ENCODE results near the gene SLC8A1.

Gene SLC8A1

GRCh38 chr2:40098786-40099470 is 353.0 kb downstream of the SLC8A1 start:
- no peak overlapping the region for H3K27ac ChIP-seq
- CTCF ChIA-PET: no interaction called here
- POLR2A ChIA-PET (ENCODE audit: low non-redundant PET): no interaction called here
- no peak for TF ChIP-seq CTCF (conservative IDR thresholded peaks at IDR 0.05; ENCODE audit: low read depth)
- no peak for DNase-seq (ENCODE audit: low spot score)

DNA sequence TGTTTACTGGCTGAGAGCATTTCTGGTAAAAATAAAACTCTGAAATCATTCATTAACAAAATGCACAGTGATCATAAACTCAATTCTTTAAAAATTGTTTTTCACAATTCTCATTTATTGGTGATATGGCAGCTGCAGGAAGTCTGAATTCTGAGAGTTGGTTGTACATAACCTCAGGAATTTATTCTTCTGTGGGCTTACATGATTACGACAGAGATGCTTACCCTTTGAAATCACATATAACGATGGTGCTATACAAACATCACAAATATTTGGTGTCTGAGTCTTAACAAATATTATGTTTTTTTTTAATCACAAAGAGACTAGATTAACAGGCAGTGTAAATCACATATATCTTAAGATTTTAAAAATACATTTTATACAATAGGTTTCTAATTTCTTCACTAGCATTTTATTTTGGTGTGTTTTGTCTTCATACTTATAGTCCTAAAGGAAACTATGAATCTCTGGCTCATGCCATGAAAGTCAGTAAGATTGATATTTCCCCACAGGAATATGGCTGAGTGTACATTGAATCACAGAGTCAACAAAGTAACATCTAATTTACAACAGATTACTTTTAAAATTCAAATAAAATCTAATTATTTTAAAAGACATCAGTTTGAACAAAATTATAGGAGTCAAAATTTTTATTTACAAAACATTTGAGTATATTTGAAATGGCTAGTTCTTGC is 354.1 kb downstream of the SLC8A1 start:
- H3K27ac ChIP-seq: no peak overlapping the region
- POLR2A ChIA-PET (ENCODE audit: low non-redundant PET): no interaction called here
- DNase-seq (ENCODE audit: low spot score): no peak
- TF ChIP-seq CTCF (conservative IDR thresholded peaks at IDR 0.05; ENCODE audit: low read depth): no peak
- CTCF ChIA-PET: no interaction called here

- ChIA-PET CTCF (no interaction called here), POLR2A (ENCODE audit: low non-redundant PET) (no interaction called here)
- H3K27ac ChIP-seq: no peak overlapping the region
Measured at GRCh38 chr2:40096360-40096759, 355.5 kb downstream of the SLC8A1 start.

DNA sequence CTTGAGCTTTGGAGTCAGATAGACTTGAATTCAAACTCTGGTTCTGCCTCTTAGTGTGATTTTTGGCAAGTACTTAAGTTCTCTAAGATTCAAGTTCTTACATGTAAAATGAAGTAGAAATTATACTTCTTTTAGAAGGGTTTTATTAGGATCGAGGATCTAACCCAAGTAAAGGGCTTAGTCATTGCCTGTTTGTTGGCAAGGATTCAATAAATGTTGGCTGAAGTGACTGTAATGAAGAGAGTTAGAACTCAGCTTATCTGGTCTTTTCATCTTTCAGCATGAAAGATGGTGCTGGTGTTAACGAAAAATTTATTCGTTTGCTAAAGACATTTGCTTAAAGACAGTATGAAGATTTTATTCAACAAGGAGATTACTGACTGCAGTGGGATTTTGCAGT is 356.9 kb downstream of the SLC8A1 start:
- POLR2A ChIA-PET (ENCODE audit: low non-redundant PET): no interaction called here
- H3K27ac ChIP-seq: no peak overlapping the region
- DNase-seq (ENCODE audit: low spot score): peak; percentile 40
- TF ChIP-seq CTCF (conservative IDR thresholded peaks at IDR 0.05; ENCODE audit: low read depth): no peak
- CTCF ChIA-PET: interaction anchor here (0.6 to 0.7 kb wide), 3 partner anchors 13 to 432 kb away, joined by 3 to 4 read pairs (median 3); no protein-coding TSS in a partner anchor

More at GRCh38 chr2:40096360-40096759, 355.5 kb downstream of the SLC8A1 start:
- TF ChIP-seq CTCF (conservative IDR thresholded peaks at IDR 0.05; ENCODE audit: low read depth): no peak
- peak; percentile 19 for DNase-seq (ENCODE audit: low spot score)

- ChIA-PET POLR2A (ENCODE audit: low non-redundant PET) (no interaction called here), CTCF (interaction anchor here (0.7 kb wide), 1 partner anchor 12 kb away, joined by 3 read pairs; no protein-coding TSS in a partner anchor)
- no peak for DNase-seq (ENCODE audit: low spot score)
- no peak for TF ChIP-seq CTCF (conservative IDR thresholded peaks at IDR 0.05; ENCODE audit: low read depth)
- no peak overlapping the region for H3K27ac ChIP-seq
Measured at GRCh38 chr2:40094451-40094850, 357.4 kb downstream of the SLC8A1 start.

DNA sequence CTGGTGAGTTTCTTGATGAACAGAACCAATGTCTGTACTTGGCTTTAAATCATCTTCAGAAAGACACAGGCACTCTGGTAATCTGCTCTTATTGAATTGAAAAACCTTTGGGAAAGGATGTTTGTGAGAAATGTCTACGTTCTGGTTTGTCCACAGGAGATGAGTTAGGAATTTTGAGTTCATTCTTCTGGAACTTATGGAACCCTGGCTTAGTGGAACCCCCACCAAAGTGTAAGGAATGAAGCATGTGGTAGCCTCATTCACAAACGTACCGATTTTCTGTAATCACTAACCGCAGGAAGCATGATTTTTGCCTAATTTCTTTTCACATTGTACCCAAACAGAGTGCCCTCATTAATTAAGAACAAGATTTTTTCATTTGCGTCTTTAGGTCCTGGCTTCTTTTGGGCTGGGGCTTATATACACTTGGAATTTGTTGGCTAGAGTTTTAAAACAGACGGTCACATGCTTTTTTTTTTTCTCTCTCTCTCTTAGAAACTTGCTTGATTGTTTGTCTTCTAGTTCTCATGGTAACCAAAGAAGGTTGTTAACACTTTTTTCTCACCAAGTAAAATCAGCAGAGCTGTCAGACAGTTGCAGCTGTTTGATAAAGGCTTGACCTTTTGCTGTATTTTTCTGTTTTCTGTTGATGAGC is 358.7 kb downstream of the SLC8A1 start:
- ChIA-PET POLR2A (ENCODE audit: low non-redundant PET) (no interaction called here), CTCF (no interaction called here)
- no peak overlapping the region for H3K27ac ChIP-seq
- TF ChIP-seq CTCF (conservative IDR thresholded peaks at IDR 0.05; ENCODE audit: low read depth): no peak
- DNase-seq (ENCODE audit: low spot score): no peak
